Measurements from ENCODE around the gene SMAD6.

The SMAD6 gene

DNA sequence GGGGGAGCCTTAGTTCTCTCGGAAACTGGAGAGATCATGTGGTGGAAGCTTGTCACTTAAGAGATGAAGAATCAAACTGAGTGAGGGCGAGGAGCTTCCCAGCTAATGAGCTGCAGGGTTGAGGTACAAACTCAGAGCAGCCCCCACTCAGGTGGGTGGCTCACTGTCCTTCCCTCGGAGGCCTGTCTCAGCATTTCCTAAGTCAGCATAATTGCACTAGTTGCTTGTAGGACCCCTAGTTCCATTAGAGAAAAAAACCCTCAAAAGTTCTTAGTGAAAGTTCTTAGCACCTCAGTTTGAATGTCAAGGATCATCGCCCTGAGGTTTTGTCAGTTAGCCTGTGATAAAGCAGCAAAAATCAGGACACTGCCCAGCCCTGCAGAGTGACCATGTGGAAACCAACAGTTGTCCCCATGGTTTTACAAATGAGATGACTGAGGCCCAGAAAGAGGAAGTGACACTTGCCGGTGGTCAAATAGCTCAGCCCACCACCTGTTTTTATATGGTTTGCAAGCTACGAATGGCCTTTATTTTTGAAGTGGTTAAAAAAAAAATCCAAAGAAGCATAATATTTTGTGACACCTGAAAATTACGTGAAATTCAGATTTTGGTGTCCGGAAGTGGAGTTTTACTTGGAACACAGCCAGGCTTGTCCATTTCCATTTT lies 11.9 kb downstream of the SMAD6 start:
- intact Hi-C loops (cut with micrococcal nuclease): no loop called here
- H3K4me3 Mint-ChIP-seq: no peak overlapping the region
- peaks cover 1% of the 10 kb centered on the region for H3K27me3 Mint-ChIP-seq
- H3K9me3 Mint-ChIP-seq: no peaks in the 10 kb centered on the region
- H3K4me1 Mint-ChIP-seq (ENCODE audit: low read depth): peaks cover 36% of the 10 kb centered on the region
- H3K36me3 Mint-ChIP-seq (ENCODE audit: low read depth): no peaks in the 10 kb centered on the region
- H3K27ac Mint-ChIP-seq: no peak overlapping the region

GRCh38 chr15:66714543-66714981 lies 12.5 kb downstream of the SMAD6 start:
- H3K9me3 Mint-ChIP-seq: no peaks in the 10 kb centered on the region
- no peaks in the 10 kb centered on the region for H3K36me3 Mint-ChIP-seq (ENCODE audit: low read depth)
- no peak overlapping the region for H3K4me3 Mint-ChIP-seq
- peaks cover 37% of the 10 kb centered on the region for H3K4me1 Mint-ChIP-seq (ENCODE audit: low read depth)
- intact Hi-C loops (cut with micrococcal nuclease): no loop called here
- H3K27me3 Mint-ChIP-seq: peaks cover 1% of the 10 kb centered on the region
- H3K27ac Mint-ChIP-seq: no peak overlapping the region

- peaks cover 1% of the 10 kb centered on the region for H3K27me3 Mint-ChIP-seq
Measured at GRCh38 chr15:66715181-66715624, 13.2 kb downstream of the SMAD6 start.

DNA sequence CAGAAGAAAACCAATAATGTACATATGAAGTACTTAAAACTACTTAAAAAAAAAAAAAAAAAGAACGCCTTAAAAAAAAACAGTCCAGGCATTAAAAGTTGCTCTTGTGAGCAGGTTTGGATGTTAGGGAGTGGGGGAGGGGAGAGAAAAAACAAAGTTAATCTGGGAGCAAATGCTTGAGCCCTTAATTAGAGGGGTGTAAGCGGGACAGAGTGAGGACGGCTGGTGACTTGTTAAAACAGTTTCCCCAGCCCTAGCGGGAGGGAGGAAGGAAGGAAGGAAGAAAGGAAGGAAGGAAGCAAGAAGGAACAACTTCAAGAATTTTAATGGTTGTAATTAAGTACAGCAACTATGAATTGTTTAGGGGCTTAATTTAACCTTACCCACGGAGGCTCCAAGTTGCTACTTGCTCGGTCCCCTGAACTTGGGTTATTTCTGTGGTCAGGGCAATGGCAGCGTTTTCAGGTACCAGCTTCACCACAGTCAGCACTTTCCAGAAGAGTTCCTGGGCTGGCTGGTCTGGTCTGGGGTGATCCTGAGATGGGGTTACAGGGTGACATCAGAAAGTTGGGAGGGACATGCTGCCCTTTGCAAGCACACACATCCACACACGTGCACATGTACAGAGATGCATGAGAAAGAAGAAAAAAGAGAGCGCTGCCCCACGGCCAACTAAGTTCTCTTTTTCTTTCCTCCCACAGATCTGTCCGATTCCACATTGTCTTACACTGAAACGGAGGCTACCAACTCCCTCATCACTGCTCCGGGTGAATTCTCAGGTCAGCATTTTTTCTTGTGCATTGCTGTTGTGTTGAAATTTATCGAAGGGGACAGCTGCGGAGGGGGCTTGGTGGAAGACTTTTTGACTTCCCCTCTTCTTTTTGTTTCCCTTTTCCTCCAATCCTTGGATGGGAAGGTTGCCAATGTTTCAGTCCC lies 14.0 kb downstream of the SMAD6 start:
- peaks cover 1% of the 10 kb centered on the region for H3K27me3 Mint-ChIP-seq
- H3K9me3 Mint-ChIP-seq: no peaks in the 10 kb centered on the region
- no peaks in the 10 kb centered on the region for H3K36me3 Mint-ChIP-seq (ENCODE audit: low read depth)
- H3K4me1 Mint-ChIP-seq (ENCODE audit: low read depth): peaks cover 51% of the 10 kb centered on the region
- H3K27ac Mint-ChIP-seq: no peak overlapping the region
- no peak overlapping the region for H3K4me3 Mint-ChIP-seq
- intact Hi-C loops (cut with micrococcal nuclease): no loop called here

More at GRCh38 chr15:66715181-66715624, 13.2 kb downstream of the SMAD6 start:
- Mint-ChIP-seq H3K36me3 (ENCODE audit: low read depth) (no peaks in the 10 kb centered on the region), H3K9me3 (no peaks in the 10 kb centered on the region), H3K4me3 (no peak overlapping the region), H3K27ac (no peak overlapping the region), H3K4me1 (ENCODE audit: low read depth) (peaks cover 43% of the 10 kb centered on the region)
- intact Hi-C loops (cut with micrococcal nuclease): no loop called here

DNA sequence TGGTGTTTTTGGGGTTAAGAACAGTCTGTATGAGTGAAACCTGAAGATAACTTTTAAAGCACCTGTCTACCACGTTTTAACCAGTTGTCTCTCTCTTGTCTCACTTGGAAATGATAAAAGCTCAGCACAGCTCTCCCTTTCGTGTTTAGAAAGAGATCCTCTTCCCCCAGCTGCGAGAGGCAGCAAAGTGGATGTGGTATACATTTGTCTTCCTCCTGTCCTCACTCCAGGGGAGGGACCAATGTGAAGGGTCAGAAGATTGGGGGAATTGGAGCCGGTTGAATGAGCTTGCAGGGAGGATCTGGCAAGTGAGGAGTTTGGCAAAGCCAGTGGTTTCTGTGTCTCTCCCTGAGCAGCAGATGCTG lies 14.6 kb downstream of the SMAD6 start:
- no peaks in the 10 kb centered on the region for H3K9me3 Mint-ChIP-seq
- intact Hi-C loops (cut with micrococcal nuclease): no loop called here

GRCh38 chr15:66718220-66718988 lies 16.4 kb downstream of the SMAD6 start:
- H3K27ac Mint-ChIP-seq: no peak overlapping the region

More for the DNA sequence above, 14.6 kb downstream of the SMAD6 start:
- Mint-ChIP-seq H3K27me3 (peaks cover 1% of the 10 kb centered on the region), H3K4me3 (no peak overlapping the region), H3K27ac (no peak overlapping the region), H3K36me3 (ENCODE audit: low read depth) (no peaks in the 10 kb centered on the region), H3K4me1 (ENCODE audit: low read depth) (peaks cover 58% of the 10 kb centered on the region)

DNA sequence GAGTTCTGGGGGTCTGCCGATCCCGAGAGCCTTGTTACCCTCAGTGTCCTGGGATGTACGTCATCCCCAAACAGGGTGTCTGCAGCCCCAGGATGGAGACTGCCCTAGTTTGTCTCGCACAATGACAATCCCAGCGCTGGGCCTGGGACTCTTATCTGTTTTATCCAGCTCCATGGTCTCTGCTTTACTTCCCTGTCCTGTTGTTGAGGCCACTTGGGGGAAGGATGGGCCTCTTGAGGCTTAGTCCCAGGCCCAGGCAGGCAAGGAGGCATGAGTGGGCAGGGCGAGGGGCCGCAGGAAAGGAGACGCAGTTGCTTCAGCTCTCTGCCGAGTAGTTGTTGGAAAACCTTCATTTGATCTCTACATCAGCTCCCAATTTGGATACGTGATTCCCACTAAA lies 17.4 kb downstream of the SMAD6 start:
- Mint-ChIP-seq H3K4me1 (ENCODE audit: low read depth) (peaks cover 42% of the 10 kb centered on the region), H3K27me3 (peaks cover 1% of the 10 kb centered on the region), H3K4me3 (no peak overlapping the region), H3K36me3 (ENCODE audit: low read depth) (no peaks in the 10 kb centered on the region), H3K9me3 (no peaks in the 10 kb centered on the region), H3K27ac (no peak overlapping the region)
- intact Hi-C loops (cut with micrococcal nuclease): no loop called here

More at GRCh38 chr15:66718220-66718988, 16.4 kb downstream of the SMAD6 start:
- H3K4me3 Mint-ChIP-seq: no peak overlapping the region
- H3K36me3 Mint-ChIP-seq (ENCODE audit: low read depth): no peaks in the 10 kb centered on the region
- intact Hi-C loops (cut with micrococcal nuclease): no loop called here
- peaks cover 53% of the 10 kb centered on the region for H3K4me1 Mint-ChIP-seq (ENCODE audit: low read depth)
- H3K9me3 Mint-ChIP-seq: no peaks in the 10 kb centered on the region
- H3K27me3 Mint-ChIP-seq: peaks cover 1% of the 10 kb centered on the region

- H3K4me3 Mint-ChIP-seq: no peak overlapping the region
- no peaks in the 10 kb centered on the region for H3K9me3 Mint-ChIP-seq
- intact Hi-C loops (cut with micrococcal nuclease): no loop called here
- peak overlapping the region; percentile 3 for H3K27ac Mint-ChIP-seq
- H3K4me1 Mint-ChIP-seq (ENCODE audit: low read depth): peaks cover 41% of the 10 kb centered on the region
- peaks cover 1% of the 10 kb centered on the region for H3K27me3 Mint-ChIP-seq
- H3K36me3 Mint-ChIP-seq (ENCODE audit: low read depth): no peaks in the 10 kb centered on the region
Measured at GRCh38 chr15:66720206-66721010, 18.4 kb downstream of the SMAD6 start.

DNA sequence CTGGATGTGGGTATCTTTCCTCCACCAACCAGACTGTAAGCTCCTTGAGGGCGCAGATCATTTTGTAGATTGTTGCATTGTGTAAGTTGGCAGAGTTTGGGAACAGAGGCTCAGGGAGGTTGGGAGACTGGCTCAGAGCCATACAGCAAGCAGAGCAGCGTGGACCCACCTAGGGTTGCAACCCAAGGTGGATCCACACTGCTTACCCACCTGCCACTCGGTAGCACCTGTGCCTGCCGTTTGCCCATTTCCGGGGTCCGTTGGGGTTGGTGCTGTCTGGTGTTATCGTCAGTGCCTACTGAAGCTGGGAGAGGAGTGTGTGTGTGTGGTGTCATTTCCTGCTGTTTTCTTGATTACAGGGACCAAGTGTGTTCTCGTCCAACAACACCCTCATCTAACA lies 19.0 kb downstream of the SMAD6 start:
- intact Hi-C loops (cut with micrococcal nuclease): no loop called here
- Mint-ChIP-seq H3K27me3 (no peaks in the 10 kb centered on the region), H3K4me3 (no peak overlapping the region), H3K36me3 (ENCODE audit: low read depth) (no peaks in the 10 kb centered on the region), H3K9me3 (no peaks in the 10 kb centered on the region), H3K4me1 (ENCODE audit: low read depth) (peaks cover 35% of the 10 kb centered on the region), H3K27ac (peak overlapping the region; percentile 3)

DNA sequence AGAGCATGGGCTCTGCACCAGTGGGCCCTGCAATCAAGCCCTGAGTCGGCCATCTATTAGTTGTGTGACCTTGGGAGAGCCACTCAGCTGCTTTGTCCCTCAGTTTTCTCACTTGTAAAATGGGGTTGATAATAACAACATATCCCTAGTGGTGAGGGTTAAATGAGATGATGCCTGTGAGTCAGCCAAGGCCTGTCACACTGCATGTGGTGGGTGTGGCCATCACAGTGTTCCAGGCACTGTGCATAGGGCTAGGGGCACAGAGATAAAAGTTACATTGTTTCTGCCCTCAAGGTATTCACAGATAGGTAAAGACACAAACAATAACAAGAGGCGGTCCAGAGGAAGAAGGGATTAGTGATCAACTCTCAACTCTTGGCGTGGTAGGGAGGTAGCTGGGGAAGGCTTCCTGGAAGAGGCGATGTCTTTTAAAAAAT lies 19.5 kb downstream of the SMAD6 start:
- intact Hi-C loops (cut with micrococcal nuclease): no loop called here
- peaks cover 30% of the 10 kb centered on the region for H3K4me1 Mint-ChIP-seq (ENCODE audit: low read depth)
- H3K36me3 Mint-ChIP-seq (ENCODE audit: low read depth): no peaks in the 10 kb centered on the region
- H3K27me3 Mint-ChIP-seq: no peaks in the 10 kb centered on the region
- no peak overlapping the region for H3K27ac Mint-ChIP-seq
- H3K4me3 Mint-ChIP-seq: no peak overlapping the region
- H3K9me3 Mint-ChIP-seq: no peaks in the 10 kb centered on the region

DNA sequence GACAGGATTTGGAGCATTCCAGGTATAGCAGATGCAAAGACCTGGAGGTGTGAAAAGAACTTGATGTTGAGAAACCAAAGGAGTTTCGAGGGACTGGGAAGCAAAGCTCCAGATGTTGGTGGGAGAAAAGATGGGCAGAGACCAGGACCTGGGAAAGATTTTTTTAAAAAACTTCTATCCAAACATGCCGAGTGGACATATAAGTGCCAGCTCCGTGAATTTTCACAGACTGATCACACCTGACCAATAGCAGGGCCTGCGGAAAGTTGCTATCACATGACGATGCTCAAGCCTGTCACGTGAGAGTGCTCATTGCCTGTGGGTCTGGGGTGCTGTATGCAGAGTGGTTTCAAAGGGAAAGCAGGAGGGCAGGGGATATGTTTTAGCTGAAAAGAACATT lies 19.9 kb downstream of the SMAD6 start:
- Mint-ChIP-seq H3K9me3 (no peaks in the 10 kb centered on the region), H3K4me3 (no peak overlapping the region), H3K27me3 (no peaks in the 10 kb centered on the region), H3K36me3 (ENCODE audit: low read depth) (no peaks in the 10 kb centered on the region), H3K4me1 (ENCODE audit: low read depth) (peaks cover 26% of the 10 kb centered on the region), H3K27ac (no peak overlapping the region)
- intact Hi-C loops (cut with micrococcal nuclease): no loop called here

DNA sequence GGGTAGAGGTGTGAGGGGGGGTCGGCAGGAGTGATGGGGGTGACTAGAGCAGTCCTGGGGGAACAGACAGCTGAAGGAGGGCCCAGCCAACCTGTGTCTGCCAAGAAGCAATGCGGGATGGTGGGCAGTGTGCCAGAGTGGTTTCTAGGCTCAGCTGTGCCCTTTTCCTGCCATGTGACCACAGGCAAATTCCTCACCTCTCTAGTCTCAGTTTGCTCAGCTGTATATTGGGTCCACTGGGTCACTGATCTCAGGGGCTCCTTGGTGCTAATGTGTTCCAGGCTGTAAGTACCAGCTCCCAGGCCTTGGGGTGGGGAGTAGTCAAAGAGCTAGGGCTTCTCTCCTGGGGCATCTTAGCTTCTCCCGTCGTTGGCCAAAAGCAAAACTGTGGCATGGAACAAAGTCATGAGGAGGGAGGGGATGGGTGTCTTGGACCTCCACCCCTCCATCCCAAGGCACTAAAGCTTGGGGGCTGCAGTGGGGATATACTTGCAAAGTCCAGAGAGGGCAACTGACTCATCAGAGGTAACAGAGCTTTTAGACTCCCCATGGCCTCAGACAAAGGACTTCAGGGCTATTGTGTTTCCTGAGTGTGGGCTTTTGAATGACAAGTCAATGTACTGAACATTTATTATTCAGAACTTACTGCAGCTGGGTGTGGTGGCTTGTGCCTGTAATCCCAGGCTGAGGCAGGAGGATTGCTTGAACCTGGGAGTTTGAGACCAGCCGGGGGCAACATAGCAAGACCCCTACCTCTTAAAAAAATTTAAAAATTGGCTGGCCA lies 20.9 kb downstream of the SMAD6 start:
- H3K27me3 Mint-ChIP-seq: no peaks in the 10 kb centered on the region
- no peaks in the 10 kb centered on the region for H3K36me3 Mint-ChIP-seq (ENCODE audit: low read depth)
- intact Hi-C loops (cut with micrococcal nuclease): no loop called here
- H3K4me3 Mint-ChIP-seq: no peak overlapping the region
- H3K9me3 Mint-ChIP-seq: no peaks in the 10 kb centered on the region
- peaks cover 25% of the 10 kb centered on the region for H3K4me1 Mint-ChIP-seq (ENCODE audit: low read depth)
- H3K27ac Mint-ChIP-seq: no peak overlapping the region
